GM23248 (cell line): ENCODE data around the gene RRP36. TPM values are rescaled to one million over a fixed set of nuclear protein-coding genes. Genes with fewer than 3 reads are reported as not detected.
A peak's percentile ranks its signal among the peaks of the same experiment; 100 is the strongest.

ENCODE experiments used
- DNase-seq: peaks from one replicate; pipeline ENCODE4 v3.0.0-alpha.2; 2015
- H2AFZ ChIP-seq: fragments of 200-600 bp; sonication (generic); 2 replicates; pipeline ENCODE4 v1.6.1; 2016; ENCODE audit warnings: antibody characterized with exemption
- H3F3A ChIP-seq: fragments of 200-600 bp; sonication (generic); 2 replicates; pipeline ENCODE4 v1.6.1; 2016; ENCODE audit warnings: mild to moderate bottlenecking, antibody characterized with exemption, mixed run types; ENCODE audit not compliant: insufficient read depth
- H3K27ac ChIP-seq: fragments of 200-600 bp; sonication (generic); 2 replicates; pipeline ENCODE4 v1.5.1; 2016; ENCODE audit warnings: mild to moderate bottlenecking
- H3K27me3 ChIP-seq: fragments of 200-600 bp; sonication (generic); replicated peaks from 2 replicates; pipeline ENCODE4 v1.6.1; 2016; ENCODE audit warnings: mild to moderate bottlenecking; ENCODE audit not compliant: insufficient read depth
- H3K36me3 ChIP-seq: fragments of 200-600 bp; sonication (generic); 2 replicates; pipeline ENCODE4 v1.6.1; 2016; ENCODE audit warnings: low read depth, mild to moderate bottlenecking
- H3K4me1 ChIP-seq: fragments of 200-600 bp; sonication (generic); 2 replicates; pipeline ENCODE4 v1.6.1; 2016; ENCODE audit warnings: mild to moderate bottlenecking; ENCODE audit not compliant: insufficient read depth
- H3K4me2 ChIP-seq: fragments of 200-600 bp; sonication (generic); one replicate; pipeline ENCODE4 v1.6.1; 2016; ENCODE audit warnings: mild to moderate bottlenecking; ENCODE audit not compliant: unreplicated experiment
- H3K4me3 ChIP-seq: fragments of 200-600 bp; sonication (generic); 2 replicates; pipeline ENCODE4 v1.5.1; 2016; ENCODE audit warnings: mild to moderate bottlenecking
- H3K79me2 ChIP-seq: fragments of 200-600 bp; sonication (generic); 2 replicates; pipeline ENCODE4 v1.6.1; 2016; ENCODE audit warnings: mild to moderate bottlenecking; ENCODE audit not compliant: insufficient read depth
- H3K9ac ChIP-seq: fragments of 200-600 bp; sonication (generic); 2 replicates; pipeline ENCODE4 v1.6.1; 2016; ENCODE audit warnings: mild to moderate bottlenecking
- H3K9me2 ChIP-seq: fragments of 200-600 bp; sonication (generic); 2 replicates; pipeline ENCODE4 v1.6.1; 2016; ENCODE audit warnings: mixed run types, mild to moderate bottlenecking, moderate library complexity; ENCODE audit not compliant: insufficient read depth
- H3K9me3 ChIP-seq: fragments of 200-600 bp; sonication (generic); one replicate; pipeline ENCODE4 v1.6.1; 2017; ENCODE audit warnings: low read depth
- H4K20me1 ChIP-seq: fragments of 200-600 bp; sonication (generic); 2 replicates; pipeline ENCODE4 v1.6.0; 2016; ENCODE audit not compliant: insufficient read depth
- EZH2 ChIP-seq: fragments of 200-600 bp; sonication (generic); IDR thresholded peaks from 2 replicates; pipeline ENCODE4 v1.6.1; 2018; ENCODE audit warnings: antibody characterized with exemption, mild to moderate bottlenecking; ENCODE audit not compliant: insufficient read depth, poor library complexity, severe bottlenecking
- EZH2phosphoT487 ChIP-seq: fragments of 200-600 bp; sonication (generic); IDR thresholded peaks from 2 replicates; pipeline ENCODE4 v1.6.1; 2018; ENCODE audit warnings: antibody characterized with exemption, moderate library complexity, mild to moderate bottlenecking, low read depth; ENCODE audit not compliant: insufficient read depth
- WGBS, 2 experiments: methylation state at CpG; one replicate each; pipeline ENCODE4 v1.1.6; 2015 to 2017; ENCODE audit warnings: low lambda C conversion rate in 2 of 2, low coverage in 1 of 2; ENCODE audit errors: missing lambda C conversion rate in 2 of 2; 5-methylcytosine and 5-hydroxymethylcytosine counted together
- in situ Hi-C: fragments of 300-500 bp; cut with MboI; formaldehyde crosslinking; loops from 2 replicates; pipeline ENCODE4 v1.15.0; 2020
- polyA plus RNA-seq: library from polyadenylated mRNA; unstranded; fragments of >200 nt; fragmentation: Nextera tagmentation; extraction: Ambion mirVana; gene quantifications from 2 replicates; pipeline ENCODE4 v1.2.1, GENCODE V29; 2016
- total RNA-seq: library from RNA; depleted of rRNA; stranded (reverse); fragments of >200 nt; shearing (Covaris generic); gene quantifications from 2 replicates; pipeline ENCODE4 v1.2.3, GENCODE V29; 2014

The RRP36 gene
- total and polyA plus RNA-seq, 2 experiments from 2014 or later: 58.3 to 74.3 TPM

DNA sequence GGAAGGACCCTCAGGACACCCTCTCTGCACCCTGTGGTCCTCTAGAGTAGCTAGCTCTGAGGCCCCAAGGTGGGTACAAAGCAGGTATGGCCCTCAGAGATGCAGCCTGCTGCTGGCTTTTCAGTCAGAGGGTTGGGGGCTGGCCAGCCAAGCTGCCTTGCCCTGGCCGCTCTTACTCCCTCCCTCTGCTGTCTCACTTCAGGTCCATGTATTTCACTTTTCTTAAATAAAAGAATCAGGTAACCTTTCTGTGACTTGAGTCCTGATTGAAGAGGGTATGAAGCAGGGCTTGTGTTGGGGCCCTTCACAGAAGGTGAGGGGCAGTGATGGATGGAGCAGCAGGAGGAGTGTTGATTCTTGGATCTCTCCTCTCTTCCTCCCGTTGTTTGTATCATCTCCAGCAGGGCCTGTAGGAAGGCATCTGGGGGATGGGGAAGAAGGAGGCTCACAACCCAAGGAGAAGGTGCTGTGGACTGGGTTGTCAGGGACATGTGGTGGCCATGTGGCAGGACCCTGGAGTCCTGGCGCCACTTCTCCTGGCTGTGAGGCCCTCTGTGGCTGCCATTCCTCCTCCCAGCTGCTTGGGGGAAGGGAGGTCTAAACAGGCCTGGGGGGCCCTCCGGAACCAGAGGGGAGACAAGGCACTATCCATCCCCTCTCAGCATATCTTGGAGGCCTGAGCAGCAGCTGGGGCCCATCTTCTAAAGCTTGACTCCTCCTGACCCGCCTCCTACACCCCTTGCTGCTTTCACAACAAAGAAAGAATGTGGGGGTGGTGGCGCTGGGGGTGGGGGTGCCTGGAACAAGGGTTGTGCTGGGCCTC lies 53.6 kb downstream of the RRP36 start:
- WGBS, 2 experiments: 36 to 43% methylated on average over 6 of the region's 6 CpGs
- H3K4me2 ChIP-seq: peak overlapping the region; percentile 70
- H2AFZ ChIP-seq: peak overlapping the region; percentile 49
- H3K9me3 ChIP-seq: no peaks in the 10 kb centered on the region
- peak overlapping the region; percentile 60 for H3K27ac ChIP-seq
- peaks cover 4% of the 10 kb centered on the region; the same call in 1 of the 2 replicates for H3F3A ChIP-seq
- H3K4me1 ChIP-seq: peaks cover 30% of the 10 kb centered on the region
- DNase-seq: peak; percentile 77
- TF ChIP-seq EZH2phosphoT487: no peak
- TF ChIP-seq EZH2: no peak
- H3K9ac ChIP-seq: peak overlapping the region; percentile 93
- in situ Hi-C loops: no loop called here
- H3K79me2 ChIP-seq: peaks cover 38% of the 10 kb centered on the region
- H3K27me3 ChIP-seq: no peaks in the 10 kb centered on the region
- no peaks in the 10 kb centered on the region for H3K36me3 ChIP-seq
- H4K20me1 ChIP-seq: no peaks in the 10 kb centered on the region
- peak overlapping the region; percentile 94 for H3K4me3 ChIP-seq
- H3K9me2 ChIP-seq: no peaks in the 10 kb centered on the region

DNA sequence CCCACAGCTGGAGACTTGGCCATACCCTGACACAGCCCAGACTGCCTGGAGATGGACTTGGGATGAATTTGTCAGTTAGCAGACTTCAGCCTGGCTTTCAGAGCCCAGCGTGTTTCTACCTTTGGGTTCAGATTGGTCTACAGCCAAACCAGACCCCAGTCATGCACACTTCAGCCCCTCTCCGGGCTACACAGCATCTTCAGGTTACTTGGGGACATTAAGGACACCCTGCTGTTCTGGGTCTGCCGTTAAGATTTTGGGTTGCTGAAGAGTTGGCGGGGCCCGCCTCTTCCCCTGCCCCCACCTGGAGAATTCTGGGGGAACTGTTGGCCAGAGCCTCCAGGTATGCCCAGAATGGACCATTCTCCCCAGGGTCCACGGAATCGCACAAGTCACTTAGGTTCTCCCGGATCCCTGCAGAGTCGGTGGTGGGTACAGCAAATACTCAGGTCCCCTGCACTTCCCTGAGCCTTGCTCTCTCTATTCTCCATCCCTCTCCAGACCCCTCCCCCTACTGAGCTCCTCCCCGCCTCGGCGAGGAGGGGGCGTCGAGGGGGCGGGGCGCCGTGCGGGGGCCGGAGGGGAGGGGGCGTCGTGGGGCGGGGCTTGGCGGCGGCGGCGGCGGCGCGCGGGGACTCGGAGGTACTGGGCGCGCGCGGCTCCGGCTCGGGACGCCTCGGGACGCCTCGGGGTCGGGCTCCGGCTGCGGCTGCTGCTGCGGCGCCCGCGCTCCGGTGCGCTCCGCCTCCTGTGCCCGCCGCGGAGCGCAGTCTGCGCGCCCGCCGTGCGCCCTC lies 54.4 kb downstream of the RRP36 start, which contains the start of gene PTK7:
Gene PTK7 (plus strand): TSS at position 645 of the 794 bp plus-strand sequence. CDS start 175 bp downstream, outside the sequence.
- peak within 1 kb of the TSS; percentile 94 for H3K4me3 ChIP-seq
- H3K9me2 ChIP-seq: no peaks in the 10 kb centered on the region
- in situ Hi-C loops: no loop called here
- peak within 1 kb of the TSS; percentile 85 for H3K27ac ChIP-seq
- WGBS, 2 experiments: 3 to 6% methylated on average over 21 to 59 of the region's 60 CpGs
- H3K9me3 ChIP-seq: no peaks in the 10 kb centered on the region
- H3K36me3 ChIP-seq: no peaks in the 10 kb centered on the region
- peak within 1 kb of the TSS; percentile 89 for H3K4me2 ChIP-seq
- peaks cover 30% of the 10 kb centered on the region for H3K4me1 ChIP-seq
- peaks cover 4% of the 10 kb centered on the region; the same call in 1 of the 2 replicates for H3F3A ChIP-seq
- TF ChIP-seq EZH2 (no peak), EZH2phosphoT487 (no peak)
- H4K20me1 ChIP-seq: no peaks in the 10 kb centered on the region
- H2AFZ ChIP-seq: peak within 1 kb of the TSS; percentile 77
- peak within 1 kb of the TSS; percentile 93 for H3K9ac ChIP-seq
- peak; percentile 77 for DNase-seq
- H3K79me2 ChIP-seq: peaks cover 46% of the 10 kb centered on the region
- H3K27me3 ChIP-seq: no peaks in the 10 kb centered on the region

DNA sequence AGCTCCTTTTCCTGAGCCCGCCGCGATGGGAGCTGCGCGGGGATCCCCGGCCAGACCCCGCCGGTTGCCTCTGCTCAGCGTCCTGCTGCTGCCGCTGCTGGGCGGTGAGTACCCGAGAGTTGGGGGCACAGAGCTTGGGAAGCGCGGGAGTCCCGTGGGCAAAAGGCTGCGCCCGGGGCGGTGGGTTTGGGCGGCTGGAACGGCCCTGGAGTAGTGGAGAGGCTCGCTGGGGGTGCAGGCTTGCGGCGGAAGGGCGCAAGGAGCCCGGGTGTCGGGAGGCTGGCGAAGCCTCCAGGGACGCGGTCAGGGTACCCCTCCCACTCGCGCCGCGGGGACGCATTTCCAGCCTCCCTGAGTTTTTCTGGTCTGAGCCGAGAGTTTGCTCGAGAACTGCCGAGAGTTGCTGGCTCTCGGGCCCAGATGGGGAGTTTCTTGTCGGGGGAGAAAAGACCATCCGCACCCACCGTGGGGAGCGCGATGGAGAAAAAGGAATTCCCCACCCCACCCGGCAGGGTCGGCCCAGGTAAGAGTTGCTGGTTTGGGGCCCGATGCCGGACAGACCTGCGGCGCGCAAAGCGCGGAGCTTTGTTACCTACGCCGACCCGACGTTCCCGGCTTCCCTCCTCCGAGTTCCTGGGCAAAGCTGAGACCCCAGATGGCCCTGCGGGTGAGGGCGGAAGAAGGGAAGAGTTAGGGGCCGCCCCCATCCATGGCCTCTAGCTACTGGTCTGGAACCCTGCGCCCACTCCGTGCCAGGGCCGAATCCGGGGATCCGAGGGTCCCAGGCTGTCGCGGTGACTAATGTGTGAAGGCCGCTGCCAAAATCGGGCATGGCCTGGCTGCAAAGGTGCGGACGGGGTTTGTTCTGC lies 55.3 kb downstream of the RRP36 start:
- Histone ChIP-seq H3K9me2 (no peaks in the 10 kb centered on the region), H3K27ac (peak overlapping the region; percentile 85), H3K79me2 (peaks cover 54% of the 10 kb centered on the region), H3K36me3 (no peaks in the 10 kb centered on the region), H3K4me2 (peak overlapping the region; percentile 89), H3K4me3 (peak overlapping the region; percentile 94), H3K4me1 (peaks cover 30% of the 10 kb centered on the region), H3K9me3 (no peaks in the 10 kb centered on the region), H4K20me1 (no peaks in the 10 kb centered on the region), H3K27me3 (no peaks in the 10 kb centered on the region), H3F3A (peaks cover 8% of the 10 kb centered on the region; the same call in 1 of the 2 replicates), H3K9ac (peak overlapping the region; percentile 93), H2AFZ (peak overlapping the region; percentile 77)
- in situ Hi-C loops: no loop called here
- WGBS, 2 experiments: 1% methylated on average over 60 to 67 of the region's 72 CpGs
- peak; percentile 72 for DNase-seq
- no peak for TF ChIP-seq EZH2phosphoT487
- no peak for TF ChIP-seq EZH2
